Astrocyte of the spinal cord (primary cell): ENCODE measurements around the gene LBP.
A peak's percentile ranks its signal among the peaks of the same experiment; 100 is the strongest.

Experiments used
- DNase-seq: peaks from one replicate; pipeline ENCODE4 v3.0.0; 2011; ENCODE audit warnings: low read depth, low spot score
- H3K4me3 ChIP-seq: 2 replicates; pipeline ENCODE4 v1.5.1; 2011; ENCODE audit warnings: low read depth, mild to moderate bottlenecking, low read length, moderate library complexity
- in situ Hi-C: cut with HindIII; loops from 2 replicates; pipeline ENCODE4 v1.10.0; 2017; ENCODE audit warnings: low sequenced_read_pairs
- TF ChIP-seq, protein P1 (sequence below): IDR thresholded peaks from 2 replicates; pipeline ENCODE4 v1.5.1; 2012; ENCODE audit warnings: low read depth, mild to moderate bottlenecking, low read length, inconsistent platforms

Gene LBP, protein sequence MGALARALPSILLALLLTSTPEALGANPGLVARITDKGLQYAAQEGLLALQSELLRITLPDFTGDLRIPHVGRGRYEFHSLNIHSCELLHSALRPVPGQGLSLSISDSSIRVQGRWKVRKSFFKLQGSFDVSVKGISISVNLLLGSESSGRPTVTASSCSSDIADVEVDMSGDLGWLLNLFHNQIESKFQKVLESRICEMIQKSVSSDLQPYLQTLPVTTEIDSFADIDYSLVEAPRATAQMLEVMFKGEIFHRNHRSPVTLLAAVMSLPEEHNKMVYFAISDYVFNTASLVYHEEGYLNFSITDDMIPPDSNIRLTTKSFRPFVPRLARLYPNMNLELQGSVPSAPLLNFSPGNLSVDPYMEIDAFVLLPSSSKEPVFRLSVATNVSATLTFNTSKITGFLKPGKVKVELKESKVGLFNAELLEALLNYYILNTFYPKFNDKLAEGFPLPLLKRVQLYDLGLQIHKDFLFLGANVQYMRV

DNA sequence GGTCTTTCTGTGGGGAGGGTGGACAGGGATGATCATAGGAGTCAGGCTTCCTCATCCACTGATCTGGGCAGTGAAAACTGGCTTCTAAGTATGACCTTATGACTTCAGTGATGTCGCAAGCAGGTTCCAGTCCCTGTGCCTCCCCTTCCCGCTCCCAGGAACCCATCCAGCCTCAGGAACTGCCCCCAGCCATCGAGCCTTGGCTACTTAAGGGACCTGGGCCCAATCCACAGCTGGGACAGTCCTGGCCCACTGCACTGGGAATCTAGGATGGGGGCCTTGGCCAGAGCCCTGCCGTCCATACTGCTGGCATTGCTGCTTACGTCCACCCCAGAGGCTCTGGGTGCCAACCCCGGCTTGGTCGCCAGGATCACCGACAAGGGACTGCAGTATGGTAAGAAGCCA lies at the start of gene LBP:
TSS of gene LBP (plus strand) at position 236 of the 405 bp plus-strand sequence. CDS start at position 271, 35 bp downstream.
- H3K4me3 ChIP-seq: no peak within 1 kb of the TSS
- in situ Hi-C loops: no loop called here
- TF ChIP-seq, protein P1, sequence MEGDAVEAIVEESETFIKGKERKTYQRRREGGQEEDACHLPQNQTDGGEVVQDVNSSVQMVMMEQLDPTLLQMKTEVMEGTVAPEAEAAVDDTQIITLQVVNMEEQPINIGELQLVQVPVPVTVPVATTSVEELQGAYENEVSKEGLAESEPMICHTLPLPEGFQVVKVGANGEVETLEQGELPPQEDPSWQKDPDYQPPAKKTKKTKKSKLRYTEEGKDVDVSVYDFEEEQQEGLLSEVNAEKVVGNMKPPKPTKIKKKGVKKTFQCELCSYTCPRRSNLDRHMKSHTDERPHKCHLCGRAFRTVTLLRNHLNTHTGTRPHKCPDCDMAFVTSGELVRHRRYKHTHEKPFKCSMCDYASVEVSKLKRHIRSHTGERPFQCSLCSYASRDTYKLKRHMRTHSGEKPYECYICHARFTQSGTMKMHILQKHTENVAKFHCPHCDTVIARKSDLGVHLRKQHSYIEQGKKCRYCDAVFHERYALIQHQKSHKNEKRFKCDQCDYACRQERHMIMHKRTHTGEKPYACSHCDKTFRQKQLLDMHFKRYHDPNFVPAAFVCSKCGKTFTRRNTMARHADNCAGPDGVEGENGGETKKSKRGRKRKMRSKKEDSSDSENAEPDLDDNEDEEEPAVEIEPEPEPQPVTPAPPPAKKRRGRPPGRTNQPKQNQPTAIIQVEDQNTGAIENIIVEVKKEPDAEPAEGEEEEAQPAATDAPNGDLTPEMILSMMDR: no peak
- DNase-seq: no peak

DNA sequence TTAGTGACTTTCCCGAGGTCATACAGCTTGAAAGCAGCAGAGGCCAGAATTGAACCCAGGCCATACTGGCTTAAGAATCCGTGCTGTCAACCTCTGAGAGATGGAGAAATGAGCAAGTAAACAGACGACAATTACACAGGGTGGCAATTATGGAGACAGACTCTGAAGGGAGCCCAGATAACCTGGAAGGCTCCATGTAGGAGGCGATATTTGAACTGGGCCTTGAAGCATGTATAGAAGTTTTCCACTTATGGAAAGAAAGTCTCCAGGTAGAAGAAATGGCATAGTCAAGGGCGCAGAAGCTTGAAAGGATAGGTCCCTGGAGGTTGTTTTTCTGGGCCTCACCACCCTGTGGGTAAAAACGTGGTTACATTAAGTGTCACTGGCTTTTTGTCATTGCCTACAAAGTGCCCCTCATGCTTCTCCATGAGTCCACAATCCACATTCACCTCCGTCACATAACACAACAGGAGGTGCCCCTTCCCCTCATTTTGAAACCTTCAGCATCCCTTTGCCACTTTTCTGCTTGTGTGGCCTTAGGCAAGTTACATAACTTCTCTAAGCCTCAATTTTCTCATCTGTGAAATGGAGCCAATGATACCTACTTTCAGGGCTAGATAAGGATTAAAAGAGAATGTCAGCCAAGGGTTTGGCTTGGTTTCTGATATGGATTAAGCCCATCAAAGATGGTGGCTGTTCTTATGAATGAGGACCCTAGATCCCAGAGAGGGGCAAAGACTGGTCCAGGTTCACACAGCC lies 48.2 kb upstream of the LBP start:
- TF ChIP-seq, protein P1: no peak
- no peak overlapping the region for H3K4me3 ChIP-seq

GRCh38 chr20:38298768-38299288 lies 47.5 kb upstream of the LBP start:
- DNase-seq: peak; percentile 46
- in situ Hi-C loops: no loop called here
- no peak overlapping the region for H3K4me3 ChIP-seq
- TF ChIP-seq, protein P1: no peak

More for the DNA sequence above, 48.2 kb upstream of the LBP start:
- no peak for DNase-seq
- in situ Hi-C loops: no loop called here

- in situ Hi-C loops: no loop called here
- DNase-seq: no peak
- H3K4me3 ChIP-seq: no peak overlapping the region
- TF ChIP-seq, protein P1: no peak
Measured at GRCh38 chr20:38299963-38300362, 46.3 kb upstream of the LBP start.

- TF ChIP-seq, protein P1: no peak
- in situ Hi-C loops: no loop called here
- no peak for DNase-seq
- no peak overlapping the region for H3K4me3 ChIP-seq
Measured at GRCh38 chr20:38300438-38300837, 45.8 kb upstream of the LBP start.

DNA sequence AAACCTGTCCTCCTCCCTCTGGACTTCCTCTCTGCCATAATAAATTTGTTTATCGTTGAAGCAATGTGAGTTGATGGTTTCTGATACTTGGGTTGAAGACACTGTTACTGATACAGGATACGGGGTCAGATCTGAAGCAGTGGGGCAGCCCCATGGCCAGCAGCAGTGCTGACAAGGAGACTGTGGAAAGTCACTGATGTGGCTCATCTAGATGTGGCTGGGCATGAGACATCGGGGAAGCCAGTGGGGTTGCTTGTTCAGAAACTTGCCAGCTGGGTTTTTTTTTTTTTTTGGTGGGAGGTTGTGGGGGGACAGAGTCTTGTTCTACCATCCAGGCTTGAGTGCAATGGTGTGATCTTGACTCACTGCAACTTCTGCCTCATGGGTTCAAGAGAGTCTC lies 45.0 kb upstream of the LBP start:
- in situ Hi-C loops: no loop called here
- H3K4me3 ChIP-seq: no peak overlapping the region
- TF ChIP-seq, protein P1: no peak
- DNase-seq: no peak
